ENCODE results near the gene MTA1. TPM values are rescaled to one million over a fixed set of nuclear protein-coding genes. Genes with fewer than 3 reads are reported as not detected.

MTA1 gene
- total RNA-seq, 1 donor from 2014 or later = 74.8 TPM

DNA sequence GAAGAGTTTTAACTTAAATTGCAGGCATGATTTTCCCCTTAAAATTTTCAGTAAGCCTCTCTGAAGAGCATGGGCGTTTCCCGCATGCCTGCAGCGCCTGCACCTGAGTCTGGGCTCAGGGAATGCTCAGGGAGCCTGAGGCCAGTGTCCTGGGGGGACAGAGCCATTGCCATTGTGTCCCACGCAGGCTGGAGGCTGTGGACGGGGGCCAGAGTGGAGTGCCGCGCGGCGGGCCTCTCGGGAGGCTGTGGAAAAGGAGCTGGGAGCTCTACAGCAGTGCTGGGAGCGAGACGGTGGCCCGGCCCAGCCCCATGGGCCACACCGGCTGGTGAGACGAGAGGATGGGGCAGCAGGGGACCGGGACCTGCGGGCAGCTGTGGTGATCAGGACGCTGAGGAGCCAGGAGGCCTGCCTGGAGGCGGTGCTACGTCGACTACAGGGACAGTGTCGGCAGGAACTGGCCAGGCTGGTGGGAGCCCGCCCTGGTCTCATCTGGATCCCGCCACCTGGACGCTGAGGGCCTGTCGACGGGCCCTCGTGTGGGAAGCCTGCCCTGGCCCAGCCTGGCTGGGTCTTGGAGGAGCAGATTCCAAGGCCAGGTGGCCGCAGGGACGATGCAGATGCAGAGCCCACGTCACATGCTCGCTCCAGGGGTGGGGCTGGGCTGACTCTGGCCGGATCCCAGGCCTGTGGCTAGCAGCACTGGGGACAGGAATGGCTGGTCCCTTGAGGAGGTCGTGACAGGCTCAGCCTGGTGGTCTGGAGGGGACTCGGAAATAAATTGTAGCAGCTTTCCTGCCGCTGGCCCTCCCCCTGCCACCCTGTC, 79.0 kb downstream of the MTA1 start:
- DNase-seq (peak; percentile 60), ATAC-seq (no peak)
- Histone ChIP-seq H3K4me3 (no peak overlapping the region), H3K27ac (no peak overlapping the region), H3K27me3 (no peaks in the 10 kb centered on the region), H3K36me3 (no peaks in the 10 kb centered on the region), H3K4me1 (no peaks in the 10 kb centered on the region), H3K9me3 (no peaks in the 10 kb centered on the region)
- TF ChIP-seq, protein P1, sequence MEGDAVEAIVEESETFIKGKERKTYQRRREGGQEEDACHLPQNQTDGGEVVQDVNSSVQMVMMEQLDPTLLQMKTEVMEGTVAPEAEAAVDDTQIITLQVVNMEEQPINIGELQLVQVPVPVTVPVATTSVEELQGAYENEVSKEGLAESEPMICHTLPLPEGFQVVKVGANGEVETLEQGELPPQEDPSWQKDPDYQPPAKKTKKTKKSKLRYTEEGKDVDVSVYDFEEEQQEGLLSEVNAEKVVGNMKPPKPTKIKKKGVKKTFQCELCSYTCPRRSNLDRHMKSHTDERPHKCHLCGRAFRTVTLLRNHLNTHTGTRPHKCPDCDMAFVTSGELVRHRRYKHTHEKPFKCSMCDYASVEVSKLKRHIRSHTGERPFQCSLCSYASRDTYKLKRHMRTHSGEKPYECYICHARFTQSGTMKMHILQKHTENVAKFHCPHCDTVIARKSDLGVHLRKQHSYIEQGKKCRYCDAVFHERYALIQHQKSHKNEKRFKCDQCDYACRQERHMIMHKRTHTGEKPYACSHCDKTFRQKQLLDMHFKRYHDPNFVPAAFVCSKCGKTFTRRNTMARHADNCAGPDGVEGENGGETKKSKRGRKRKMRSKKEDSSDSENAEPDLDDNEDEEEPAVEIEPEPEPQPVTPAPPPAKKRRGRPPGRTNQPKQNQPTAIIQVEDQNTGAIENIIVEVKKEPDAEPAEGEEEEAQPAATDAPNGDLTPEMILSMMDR (IDR thresholded peaks at IDR 0.05) = no peak
- intact Hi-C loops (cut with DNase I) = loop anchor here (10.0 kb wide), 1 partner anchor 104 kb away; the partner anchor contains the start of gene TEX22

DNA sequence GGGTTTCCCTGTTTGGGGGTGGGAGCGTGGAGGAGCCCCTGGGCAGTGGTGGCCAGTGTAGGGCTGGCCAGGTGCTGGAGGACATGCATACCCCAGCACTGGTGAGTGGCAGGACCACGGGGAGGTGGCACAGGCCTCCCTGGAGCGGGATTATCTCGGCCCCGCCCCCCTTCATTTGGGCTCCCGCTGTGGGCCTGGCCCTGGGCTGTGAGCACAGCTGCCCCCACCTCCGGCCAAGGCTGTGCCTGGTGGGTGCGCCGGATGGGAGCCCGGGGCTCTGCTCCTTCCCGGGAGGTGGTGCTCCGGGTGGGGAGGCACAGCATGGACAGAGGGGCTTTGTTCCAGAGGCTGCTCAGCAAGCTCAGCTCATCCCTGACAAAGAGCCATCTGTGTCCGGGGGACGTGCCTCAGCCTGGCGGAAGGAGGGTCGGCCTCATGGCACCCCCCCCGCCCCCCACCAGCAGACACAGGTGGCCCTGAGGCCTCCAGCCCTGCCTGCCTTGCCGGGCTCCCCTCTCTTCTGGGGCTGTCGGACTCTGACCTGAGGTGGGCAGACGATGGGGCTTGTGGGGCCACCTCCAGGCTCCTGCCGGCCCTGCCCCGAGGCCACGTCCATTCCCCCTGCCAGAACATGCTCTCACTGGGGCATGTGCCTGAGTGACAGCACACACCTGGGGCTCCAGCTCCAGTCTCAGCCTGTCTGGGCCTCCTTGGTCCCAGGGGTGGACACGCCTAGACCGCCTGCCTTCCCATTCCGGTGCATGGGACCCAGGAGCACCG, 79.8 kb downstream of the MTA1 start:
- Histone ChIP-seq H3K36me3 (no peaks in the 10 kb centered on the region), H3K4me1 (no peaks in the 10 kb centered on the region), H3K4me3 (no peak overlapping the region), H3K9me3 (no peaks in the 10 kb centered on the region), H3K27ac (no peak overlapping the region), H3K27me3 (no peaks in the 10 kb centered on the region)
- intact Hi-C loops (cut with DNase I) = loop anchor here (10.0 kb wide), 1 partner anchor 105 kb away; the partner anchor contains the start of gene TEX22
- DNase-seq = no peak
- TF ChIP-seq, protein P1 (IDR thresholded peaks at IDR 0.05) = no peak
- no peak for ATAC-seq

DNA sequence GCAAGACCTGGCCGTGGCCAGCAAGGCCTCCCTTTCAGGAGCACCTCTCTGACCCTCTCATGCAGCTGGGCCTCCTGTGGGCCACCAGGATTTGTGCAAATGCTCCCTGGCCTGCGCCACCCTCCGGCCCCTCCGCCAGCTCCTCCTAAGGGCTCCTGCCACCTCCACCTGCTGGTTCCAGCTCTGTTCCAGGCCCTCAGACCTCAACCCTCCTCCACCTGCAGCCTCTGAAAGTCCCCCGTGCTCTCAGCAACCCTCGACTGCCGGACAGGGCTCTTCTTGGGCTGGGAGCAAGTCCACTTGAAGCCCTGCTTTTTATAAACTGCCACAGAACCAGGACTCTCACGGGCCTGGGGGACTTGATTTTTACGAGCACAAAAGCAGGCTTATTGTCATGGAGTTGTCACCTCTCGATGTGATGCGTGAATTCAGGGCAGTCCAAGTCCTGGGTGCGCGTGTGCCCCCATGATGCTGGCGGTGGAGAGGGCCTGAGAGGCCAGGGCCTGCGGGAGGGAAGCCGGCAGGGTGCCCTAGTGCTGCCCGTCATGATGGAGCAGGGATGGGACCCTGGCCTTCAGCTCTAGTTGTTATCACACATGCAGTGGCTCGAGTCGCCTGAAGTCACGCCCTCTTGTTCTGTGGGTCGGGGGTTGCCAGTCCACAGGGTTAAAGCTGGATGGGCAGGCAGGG, 80.6 kb downstream of the MTA1 start:
- H3K27ac ChIP-seq = no peak overlapping the region
- TF ChIP-seq, protein P1 (IDR thresholded peaks at IDR 0.05) = no peak
- no peaks in the 10 kb centered on the region for H3K9me3 ChIP-seq
- H3K27me3 ChIP-seq = no peaks in the 10 kb centered on the region
- H3K4me1 ChIP-seq = no peaks in the 10 kb centered on the region
- H3K4me3 ChIP-seq = no peak overlapping the region
- H3K36me3 ChIP-seq = no peaks in the 10 kb centered on the region
- no peak for ATAC-seq
- DNase-seq = peak; percentile 48
- intact Hi-C loops (cut with DNase I) = no loop called here

DNA sequence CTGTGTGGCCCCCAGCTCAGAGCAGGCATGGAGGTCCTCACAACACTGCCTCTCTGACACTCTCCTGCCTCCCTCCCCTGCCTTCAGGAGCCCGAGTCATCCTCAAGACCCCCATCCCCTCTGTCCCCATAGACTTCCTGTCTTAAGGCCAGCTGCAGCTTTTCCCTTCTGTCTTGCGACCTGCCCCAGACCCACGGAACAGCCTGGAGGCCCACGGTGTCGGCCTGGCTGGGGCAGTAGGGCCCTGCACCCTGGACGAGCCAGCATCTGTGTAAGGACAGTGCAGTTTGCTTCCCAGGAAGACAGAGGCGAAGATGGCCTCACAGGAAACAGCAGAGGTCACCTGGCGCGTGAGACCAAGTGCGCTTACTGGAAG, 81.1 kb downstream of the MTA1 start:
- TF ChIP-seq, protein P1 (IDR thresholded peaks at IDR 0.05) = no peak
- no peaks in the 10 kb centered on the region for H3K27me3 ChIP-seq
- H3K27ac ChIP-seq = no peak overlapping the region
- H3K36me3 ChIP-seq = no peaks in the 10 kb centered on the region
- H3K4me3 ChIP-seq = no peak overlapping the region
- no peaks in the 10 kb centered on the region for H3K9me3 ChIP-seq
- H3K4me1 ChIP-seq = no peaks in the 10 kb centered on the region
- intact Hi-C loops (cut with DNase I) = no loop called here
- no peak for ATAC-seq
- DNase-seq = peak; percentile 38

DNA sequence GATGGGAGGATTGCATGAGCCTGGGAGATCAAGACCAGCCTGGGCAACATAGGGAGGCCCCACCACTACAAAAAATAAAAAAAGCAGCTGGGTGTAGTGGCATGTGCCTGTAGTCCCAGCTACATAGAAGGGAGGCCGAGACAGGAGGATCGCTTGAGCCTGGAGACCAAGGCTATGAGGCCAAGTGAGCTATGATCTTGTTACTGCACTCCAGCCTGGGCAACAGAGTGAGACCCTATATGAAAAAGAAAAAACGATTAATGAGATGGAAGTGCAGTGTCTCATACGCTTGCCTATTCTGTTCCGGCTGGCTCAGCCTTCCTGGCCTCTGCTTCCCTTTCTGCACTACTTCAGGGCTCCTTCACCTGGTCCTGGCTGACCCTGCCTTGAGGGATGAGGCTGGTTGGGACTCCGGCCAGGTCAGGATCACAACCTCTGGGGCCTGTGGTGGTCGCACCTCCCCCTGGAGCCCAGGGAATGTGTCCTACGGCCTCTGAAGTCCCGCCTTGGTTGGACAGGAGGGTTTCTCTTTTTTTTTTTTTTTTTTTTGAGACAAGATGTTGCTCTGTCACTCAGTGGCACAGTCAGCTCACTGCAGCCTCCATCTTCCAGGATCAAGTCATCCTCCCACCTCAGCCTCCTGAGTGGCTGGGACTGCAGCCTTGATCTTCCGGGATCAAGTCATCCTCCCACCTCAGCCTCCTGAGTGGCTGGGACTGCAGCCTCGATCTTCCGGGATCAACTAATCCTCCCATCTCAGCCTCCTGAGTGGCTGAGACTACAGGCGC, 82.1 kb downstream of the MTA1 start:
- TF ChIP-seq, protein P1 (IDR thresholded peaks at IDR 0.05) = no peak
- intact Hi-C loops (cut with DNase I) = no loop called here
- H3K27me3 ChIP-seq = no peaks in the 10 kb centered on the region
- no peaks in the 10 kb centered on the region for H3K4me1 ChIP-seq
- no peaks in the 10 kb centered on the region for H3K9me3 ChIP-seq
- DNase-seq (peak; percentile 19), ATAC-seq (no peak)
- H3K4me3 ChIP-seq = no peak overlapping the region
- H3K36me3 ChIP-seq = no peaks in the 10 kb centered on the region
- no peak overlapping the region for H3K27ac ChIP-seq
